Measurements from ENCODE around the gene SPIN3.

The SPIN3 gene

GRCh38 chrX:56995271-56995994 lies at the start of gene SPIN3:
Gene SPIN3, minus strand, starts transcription at chrX:56995541. Its CDS starts 594 bp downstream, at chrX:56994947.
- TF ChIP-seq GATA2 (IDR thresholded peaks at IDR 0.05; ENCODE audit: low read depth, low read length), result no peak
- TF ChIP-seq GATA3 (IDR thresholded peaks at IDR 0.05; ENCODE audit: low read depth, low read length), result no peak

DNA sequence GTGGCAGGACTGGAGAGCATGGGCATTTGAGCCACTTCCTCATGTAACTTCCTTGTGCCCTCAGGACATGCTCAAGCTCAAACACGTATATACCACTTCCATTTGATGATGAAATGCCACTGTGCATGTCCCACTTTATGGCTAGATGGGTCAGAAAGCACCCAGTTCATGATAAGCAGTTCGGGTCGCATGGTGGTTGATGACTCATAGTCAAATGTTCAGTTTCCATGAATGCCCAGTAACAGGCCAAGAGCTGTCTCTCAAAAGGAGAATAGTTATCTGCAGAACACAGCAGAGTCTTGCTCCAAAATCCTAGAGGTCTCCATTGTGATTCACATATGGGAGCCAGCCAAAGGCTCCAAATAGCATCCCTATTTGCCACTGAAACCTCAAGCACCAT lies 48.9 kb upstream of the SPIN3 start:
- TF ChIP-seq GATA2 (IDR thresholded peaks at IDR 0.05; ENCODE audit: low read depth, low read length), result no peak
- TF ChIP-seq GATA3 (IDR thresholded peaks at IDR 0.05; ENCODE audit: low read depth, low read length), result no peak

DNA sequence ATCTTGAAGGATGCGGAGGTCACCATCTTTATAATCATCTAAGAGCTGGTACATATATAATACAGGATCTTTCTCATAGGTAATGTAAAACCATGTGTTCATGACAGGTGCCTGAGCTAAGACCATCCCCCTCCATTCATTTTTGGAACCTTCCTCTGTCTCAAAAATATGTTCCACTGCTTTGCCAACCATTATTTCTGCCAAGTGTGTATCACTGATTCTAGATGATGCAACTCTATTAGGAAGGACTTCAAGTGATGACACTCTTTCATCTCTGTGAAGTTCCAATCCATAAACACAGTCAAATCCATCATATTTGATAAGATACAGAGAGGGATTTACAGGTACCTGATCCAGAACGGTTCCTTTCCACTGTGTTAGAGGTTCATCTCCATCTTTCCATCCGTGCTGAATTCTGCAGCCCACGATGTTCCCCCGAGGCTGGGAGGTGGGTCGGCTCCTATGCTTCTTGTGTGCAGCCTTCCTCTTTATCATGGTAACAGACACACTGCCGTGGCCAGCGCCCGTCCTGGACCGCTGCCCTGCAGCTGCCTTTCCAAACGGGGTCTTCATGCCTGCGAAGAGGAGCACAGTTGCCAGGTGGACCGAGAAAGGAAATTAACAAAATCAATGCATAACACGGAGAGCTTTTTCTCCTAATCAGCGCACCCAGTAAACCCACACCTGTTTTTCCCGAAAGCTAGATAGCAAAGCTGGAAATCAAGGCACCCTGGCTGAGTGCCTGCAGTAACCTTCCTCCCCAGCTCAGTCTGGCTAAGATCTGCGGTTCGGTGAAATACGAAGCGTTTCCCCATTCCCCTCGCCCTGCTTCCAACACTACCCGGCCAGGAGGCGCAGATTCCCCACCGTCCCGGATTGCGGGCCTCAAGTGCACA lies 718 bp downstream of the SPIN3 start:
- no peak for TF ChIP-seq GATA2 (IDR thresholded peaks at IDR 0.05; ENCODE audit: low read depth, low read length)
- no peak for TF ChIP-seq GATA3 (IDR thresholded peaks at IDR 0.05; ENCODE audit: low read depth, low read length)

DNA sequence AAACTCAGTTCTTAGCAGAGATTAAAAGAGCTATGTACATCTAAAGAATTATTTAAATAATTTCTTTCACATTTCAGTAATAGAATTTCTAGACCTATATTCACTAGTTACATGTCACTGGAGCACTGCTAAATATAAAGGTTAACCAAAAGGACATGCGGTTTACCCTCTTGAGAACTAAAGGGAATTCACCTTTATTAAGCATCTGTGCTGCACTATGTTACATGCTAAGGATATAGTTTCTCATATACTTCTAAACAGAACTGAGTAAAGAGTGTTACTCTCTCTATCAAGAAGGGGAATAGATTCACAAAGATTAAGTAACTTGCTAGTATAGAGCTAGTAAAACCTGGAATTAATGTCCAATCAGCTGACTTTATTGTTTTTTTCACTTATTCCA lies 7.6 kb downstream of the SPIN3 start:
- TF ChIP-seq GATA2 (IDR thresholded peaks at IDR 0.05; ENCODE audit: low read depth, low read length) (no peak), GATA3 (IDR thresholded peaks at IDR 0.05; ENCODE audit: low read depth, low read length) (no peak)

DNA sequence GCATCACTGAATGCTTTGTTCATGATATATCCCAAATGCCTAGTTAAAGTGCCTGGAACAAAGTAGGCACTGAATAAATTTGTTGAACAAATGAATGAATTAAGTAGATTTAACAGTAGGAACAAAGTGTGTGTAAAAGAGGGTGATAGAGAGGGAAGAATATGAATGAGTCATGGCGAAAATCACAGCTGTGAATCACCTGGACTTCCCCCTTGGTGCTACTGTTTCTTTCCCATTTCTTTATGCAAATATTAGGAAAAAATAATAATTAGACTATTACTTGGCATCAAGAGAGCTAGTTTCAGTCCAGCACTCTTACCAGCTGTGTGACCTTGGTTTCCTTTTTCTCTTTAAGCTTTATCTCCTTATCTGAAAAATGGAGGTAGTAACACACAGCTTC lies 9.2 kb downstream of the SPIN3 start:
- TF ChIP-seq GATA3 (IDR thresholded peaks at IDR 0.05; ENCODE audit: low read depth, low read length), result no peak

- TF ChIP-seq GATA2 (IDR thresholded peaks at IDR 0.05; ENCODE audit: low read depth, low read length) (no peak), GATA3 (IDR thresholded peaks at IDR 0.05; ENCODE audit: low read depth, low read length) (no peak)
These were observed 17.2 kb downstream of the SPIN3 start for GRCh38 chrX:56978172-56978571.

DNA sequence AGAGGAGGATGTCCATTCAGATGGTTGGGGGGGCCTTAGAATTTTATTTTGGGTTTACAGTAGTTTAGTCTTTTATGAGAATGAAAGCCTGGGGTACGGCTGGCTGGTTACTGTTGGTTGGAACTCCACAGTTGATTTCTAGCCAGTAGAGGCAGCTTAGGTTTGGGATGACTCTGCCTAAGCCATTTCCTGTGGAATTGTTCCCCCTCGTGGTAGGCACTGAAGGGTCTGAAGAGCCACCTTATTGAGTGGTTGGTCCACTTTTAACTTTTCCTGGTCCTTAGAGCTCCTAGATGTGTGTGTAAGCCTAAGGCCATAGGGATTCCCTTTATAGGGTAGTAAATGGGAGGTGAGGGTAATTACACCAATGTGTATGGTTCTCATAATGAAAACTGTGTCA lies 19.7 kb downstream of the SPIN3 start:
- TF ChIP-seq GATA2 (IDR thresholded peaks at IDR 0.05; ENCODE audit: low read depth, low read length) (no peak), GATA3 (IDR thresholded peaks at IDR 0.05; ENCODE audit: low read depth, low read length) (no peak)

DNA sequence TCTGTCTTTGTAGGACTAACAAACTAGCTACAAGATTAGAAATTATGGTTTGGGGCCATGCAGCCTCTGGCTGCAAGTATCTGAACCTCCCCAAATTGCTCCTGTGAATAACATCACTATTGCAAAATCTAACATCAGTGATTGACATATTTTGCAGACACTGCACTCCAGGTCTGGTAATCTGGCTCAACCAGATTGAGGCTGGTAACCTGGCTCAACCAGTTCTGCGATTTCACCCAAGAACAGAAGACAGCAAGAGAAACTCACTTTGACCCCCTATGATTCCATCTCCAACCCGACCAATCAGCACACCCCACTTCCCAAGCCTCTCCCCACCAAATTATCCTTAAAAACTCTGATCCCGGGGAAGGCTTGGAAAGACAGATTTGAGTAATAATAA lies 20.9 kb downstream of the SPIN3 start:
- TF ChIP-seq GATA3 (IDR thresholded peaks at IDR 0.05; ENCODE audit: low read depth, low read length), result no peak

- TF ChIP-seq GATA2 (IDR thresholded peaks at IDR 0.05; ENCODE audit: low read depth, low read length) (no peak), GATA3 (IDR thresholded peaks at IDR 0.05; ENCODE audit: low read depth, low read length) (no peak)
These were observed 25.8 kb downstream of the SPIN3 start for GRCh38 chrX:56969559-56969958.

DNA sequence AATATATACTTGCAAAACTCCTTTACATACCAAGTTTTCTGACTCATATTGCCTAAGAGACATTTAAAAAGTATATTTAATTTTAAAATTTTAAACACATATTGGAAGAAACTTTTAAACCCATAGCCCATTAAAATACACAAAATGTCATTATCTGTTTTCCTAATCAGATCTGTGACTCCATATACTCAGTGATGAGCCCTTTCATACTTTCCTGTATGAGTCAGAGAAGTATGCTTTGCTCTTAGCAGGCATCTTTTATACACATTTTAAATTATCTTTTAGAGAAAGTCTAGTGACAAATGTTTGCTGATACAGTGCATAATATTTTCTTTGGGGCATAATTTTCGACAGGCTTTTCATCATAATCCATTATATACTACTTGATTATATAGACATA lies 26.4 kb downstream of the SPIN3 start:
- no peak for TF ChIP-seq GATA3 (IDR thresholded peaks at IDR 0.05; ENCODE audit: low read depth, low read length)
- TF ChIP-seq GATA2 (IDR thresholded peaks at IDR 0.05; ENCODE audit: low read depth, low read length), result no peak

- TF ChIP-seq GATA3 (IDR thresholded peaks at IDR 0.05; ENCODE audit: low read depth, low read length) (no peak), GATA2 (IDR thresholded peaks at IDR 0.05; ENCODE audit: low read depth, low read length) (no peak)
These were observed 32.0 kb downstream of the SPIN3 start for GRCh38 chrX:56963377-56963776.

GRCh38 chrX:56947699-56948098 lies 47.6 kb downstream of the SPIN3 start:
- no peak for TF ChIP-seq GATA2 (IDR thresholded peaks at IDR 0.05; ENCODE audit: low read depth, low read length)
- no peak for TF ChIP-seq GATA3 (IDR thresholded peaks at IDR 0.05; ENCODE audit: low read depth, low read length)

GRCh38 chrX:56943264-56943663 lies 52.1 kb downstream of the SPIN3 start:
- no peak for TF ChIP-seq GATA3 (IDR thresholded peaks at IDR 0.05; ENCODE audit: low read depth, low read length)
- no peak for TF ChIP-seq GATA2 (IDR thresholded peaks at IDR 0.05; ENCODE audit: low read depth, low read length)

Data from SH-SY5Y (cell line).